Adrenal gland (tissue), 5 donors: ENCODE data around the gene SCUBE3.

Source experiments
- CTCF ChIP-seq, 6 experiments: fragments of 450-650 bp in 4 of 6; fragments of 200-600 bp in 2 of 6; sonication (generic) in 1 of 6; IDR thresholded peaks; 1 replicate in 5 of 6; 2 replicates in 1 of 6; pipeline versions ENCODE4 v1.5.1 to v1.8.0; 2016 to 2021; ENCODE audit warnings: antibody characterized with exemption in 6 of 6, mild to moderate bottlenecking in 2 of 6, moderate library complexity in 1 of 6
- POLR2A ChIP-seq, 2 donors: fragments of 450-650 bp; IDR thresholded peaks; one replicate each; pipeline ENCODE4 v1.6.1; 2017; ENCODE audit warnings: antibody characterized with exemption in 2 of 2, mild to moderate bottlenecking in 2 of 2, moderate library complexity in 1 of 2
- donor health status: DM: no; HTN: no; CAD: no.

DNA sequence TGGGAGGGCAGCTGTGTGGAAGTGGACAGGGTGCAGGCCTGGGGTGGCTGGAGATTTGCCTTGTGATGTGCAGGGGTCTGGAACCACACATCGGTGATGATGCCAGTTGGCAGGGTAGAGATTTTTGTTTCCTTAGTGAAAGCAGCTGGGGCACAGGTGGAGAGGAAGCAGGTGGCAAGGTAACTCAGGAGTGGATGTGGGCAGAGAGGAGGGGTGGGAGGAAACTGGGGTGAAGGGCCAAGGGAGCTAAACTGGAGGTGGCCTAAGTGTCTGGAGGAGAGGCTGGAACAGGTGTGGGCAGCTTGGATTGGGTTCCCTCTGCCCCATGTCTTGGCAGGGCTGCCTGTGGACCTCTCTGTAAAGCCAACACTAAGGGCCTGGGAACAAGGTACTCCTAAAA lies 4.7 kb upstream of the SCUBE3 start:
- TF ChIP-seq CTCF (IDR thresholded peaks at IDR 0.05) (no peak), POLR2A (IDR thresholded peaks at IDR 0.05) (no peak)
